DOHH2 (cell line): ENCODE data around the gene MRPL53.

Experiments used
- H3F3A ChIP-seq: fragments of 200-600 bp; sonication (generic), shearing (Covaris generic); 2 replicates; pipeline ENCODE4 v1.6.0; 2016; ENCODE audit warnings: antibody characterized with exemption, mild to moderate bottlenecking; ENCODE audit not compliant: control insufficient read depth, insufficient read depth
- H3K27ac ChIP-seq: fragments of 200-600 bp; sonication (generic); 2 replicates; pipeline ENCODE4 v1.5.1; 2014; ENCODE audit warnings: low read depth, mild to moderate bottlenecking, low read length, moderate library complexity
- H3K27me3 ChIP-seq: fragments of 200-600 bp; sonication (generic); 2 replicates; pipeline ENCODE4 v1.6.1; 2014; ENCODE audit warnings: mild to moderate bottlenecking, low read length, mixed read lengths; ENCODE audit not compliant: control insufficient read depth
- H3K36me3 ChIP-seq: fragments of 200-600 bp; sonication (generic); 2 replicates; pipeline ENCODE4 v1.6.1; 2014; ENCODE audit warnings: mild to moderate bottlenecking, low read length, moderate library complexity, mixed read lengths; ENCODE audit not compliant: control insufficient read depth
- H3K4me1 ChIP-seq: fragments of 200-600 bp; sonication (generic); 2 replicates; pipeline ENCODE4 v1.6.1; 2014; ENCODE audit warnings: mild to moderate bottlenecking, low read length, mixed read lengths; ENCODE audit not compliant: control insufficient read depth
- H3K4me2 ChIP-seq: fragments of 200-600 bp; sonication (generic); 2 replicates; pipeline ENCODE4 v1.6.0; 2014; ENCODE audit warnings: mild to moderate bottlenecking, low read length, moderate library complexity
- H3K4me3 ChIP-seq: fragments of 200-600 bp; sonication (generic); 2 replicates; pipeline ENCODE4 v1.5.1; 2014; ENCODE audit warnings: mild to moderate bottlenecking, low read length, mixed read lengths
- H3K79me2 ChIP-seq: fragments of 200-600 bp; sonication (generic); 2 replicates; pipeline ENCODE4 v1.6.1; 2014; ENCODE audit warnings: mild to moderate bottlenecking, low read length, mixed read lengths; ENCODE audit not compliant: control insufficient read depth
- H3K9me2 ChIP-seq: fragments of 200-600 bp; sonication (generic); replicated peaks from 2 replicates; pipeline ENCODE4 v1.6.1; 2014; ENCODE audit warnings: mild to moderate bottlenecking, low read length, mixed read lengths; ENCODE audit not compliant: control insufficient read depth
- H3K9me3 ChIP-seq: fragments of 200-600 bp; sonication (generic); 2 replicates; pipeline ENCODE4 v1.6.1; 2014; ENCODE audit warnings: antibody characterized with exemption, low read length, mixed read lengths; ENCODE audit not compliant: control insufficient read depth, insufficient read depth
- H4K20me1 ChIP-seq: fragments of 200-600 bp; sonication (generic); 2 replicates; pipeline ENCODE4 v1.6.0; 2014; ENCODE audit warnings: low read depth, mild to moderate bottlenecking, antibody characterized with exemption, low read length, moderate library complexity; ENCODE audit not compliant: control insufficient read depth, insufficient read depth
- EZH2phosphoT487 ChIP-seq: fragments of 200-600 bp; sonication (generic); IDR thresholded peaks from 2 replicates; pipeline ENCODE4 v1.6.1; 2017; ENCODE audit warnings: borderline replicate concordance, mild to moderate bottlenecking, antibody characterized with exemption, low read length, moderate library complexity, mixed read lengths
- TF ChIP-seq, protein P1 (sequence below): fragments of 200-600 bp; sonication (generic); IDR thresholded peaks from one replicate; pipeline ENCODE4 v1.5.1; 2014; ENCODE audit warnings: antibody characterized with exemption, mild to moderate bottlenecking, low read depth, low read length; ENCODE audit not compliant: poor library complexity, severe bottlenecking

The MRPL53 gene

DNA sequence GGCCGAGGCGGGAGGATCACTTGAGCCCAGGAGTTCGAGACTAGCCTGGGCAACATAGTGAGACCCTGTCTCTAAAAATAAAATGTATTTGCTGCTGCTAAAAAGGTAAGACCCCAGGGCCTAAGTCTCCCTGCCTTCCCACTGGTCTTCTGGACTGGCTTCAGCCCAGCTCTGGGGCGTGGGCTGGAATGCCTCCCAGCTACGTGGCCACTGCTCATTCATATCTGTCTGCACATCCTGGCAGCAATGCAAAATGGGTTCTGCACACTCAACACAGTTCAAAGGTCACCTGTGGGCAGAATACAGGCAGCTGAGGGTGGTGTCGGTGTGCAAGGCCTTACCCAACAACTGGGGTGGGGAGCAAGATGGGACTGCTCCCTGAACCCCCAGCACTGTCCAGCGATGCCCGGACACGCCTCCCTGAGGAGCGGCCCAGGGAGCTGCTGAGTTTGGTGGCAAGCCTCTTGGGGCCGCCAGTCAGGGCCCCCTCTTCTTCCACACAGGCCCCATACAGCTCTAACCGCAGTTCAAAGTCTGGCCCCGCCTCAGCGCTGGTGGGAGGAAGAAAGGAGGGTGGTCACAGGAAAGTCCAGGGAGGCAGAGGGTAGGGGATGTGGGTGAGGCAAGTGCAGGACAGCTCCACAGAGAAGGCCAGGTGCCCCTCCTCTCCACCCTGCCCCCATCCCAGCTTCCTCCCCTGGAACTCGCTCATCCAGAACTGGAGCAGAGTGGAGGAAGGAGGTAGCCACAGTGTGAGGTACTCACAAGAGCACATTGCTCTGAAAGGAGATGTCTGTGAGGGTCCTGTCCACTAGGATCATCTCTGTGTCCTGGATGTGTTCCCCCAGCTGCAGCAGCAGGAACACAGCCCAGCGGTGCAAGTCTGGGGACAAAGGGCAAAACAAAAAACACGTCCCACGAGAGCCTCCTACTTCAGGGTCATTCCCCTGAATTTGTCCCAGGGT, 42.7 kb downstream of the MRPL53 start:
- TF ChIP-seq, protein P1, sequence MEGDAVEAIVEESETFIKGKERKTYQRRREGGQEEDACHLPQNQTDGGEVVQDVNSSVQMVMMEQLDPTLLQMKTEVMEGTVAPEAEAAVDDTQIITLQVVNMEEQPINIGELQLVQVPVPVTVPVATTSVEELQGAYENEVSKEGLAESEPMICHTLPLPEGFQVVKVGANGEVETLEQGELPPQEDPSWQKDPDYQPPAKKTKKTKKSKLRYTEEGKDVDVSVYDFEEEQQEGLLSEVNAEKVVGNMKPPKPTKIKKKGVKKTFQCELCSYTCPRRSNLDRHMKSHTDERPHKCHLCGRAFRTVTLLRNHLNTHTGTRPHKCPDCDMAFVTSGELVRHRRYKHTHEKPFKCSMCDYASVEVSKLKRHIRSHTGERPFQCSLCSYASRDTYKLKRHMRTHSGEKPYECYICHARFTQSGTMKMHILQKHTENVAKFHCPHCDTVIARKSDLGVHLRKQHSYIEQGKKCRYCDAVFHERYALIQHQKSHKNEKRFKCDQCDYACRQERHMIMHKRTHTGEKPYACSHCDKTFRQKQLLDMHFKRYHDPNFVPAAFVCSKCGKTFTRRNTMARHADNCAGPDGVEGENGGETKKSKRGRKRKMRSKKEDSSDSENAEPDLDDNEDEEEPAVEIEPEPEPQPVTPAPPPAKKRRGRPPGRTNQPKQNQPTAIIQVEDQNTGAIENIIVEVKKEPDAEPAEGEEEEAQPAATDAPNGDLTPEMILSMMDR: no peak
- TF ChIP-seq EZH2phosphoT487: no peak
- Histone ChIP-seq H4K20me1 (no peaks in the 10 kb centered on the region), H3K27ac (no peak overlapping the region), H3K4me3 (no peak overlapping the region), H3K9me2 (no peaks in the 10 kb centered on the region), H3F3A (peaks cover 4% of the 10 kb centered on the region; the same call in 1 of the 2 replicates), H3K9me3 (no peaks in the 10 kb centered on the region), H3K36me3 (peaks cover 15% of the 10 kb centered on the region), H3K4me2 (no peak overlapping the region), H3K27me3 (no peaks in the 10 kb centered on the region), H3K79me2 (no peaks in the 10 kb centered on the region), H3K4me1 (no peaks in the 10 kb centered on the region)

DNA sequence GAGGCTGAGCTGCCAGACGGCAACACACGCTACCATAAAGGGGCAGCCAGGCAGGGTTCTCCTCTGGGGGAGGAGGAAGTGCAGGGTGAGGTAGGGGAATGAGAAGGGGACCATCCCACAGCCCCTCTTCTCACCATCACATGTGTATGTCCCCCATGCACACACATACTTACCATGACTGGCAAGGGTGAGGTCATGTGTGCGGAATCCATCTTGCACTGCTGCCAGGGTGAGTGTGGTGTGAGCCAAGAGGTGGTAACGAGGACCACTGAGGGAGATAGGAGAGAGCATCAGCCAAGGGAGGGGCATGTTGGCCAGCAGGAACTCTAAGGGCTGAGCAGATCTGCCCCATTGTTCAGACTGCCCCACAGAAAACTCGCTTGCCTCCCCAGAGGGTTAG, 43.8 kb downstream of the MRPL53 start:
- no peak overlapping the region for H3K4me2 ChIP-seq
- no peaks in the 10 kb centered on the region for H4K20me1 ChIP-seq
- no peaks in the 10 kb centered on the region for H3K4me1 ChIP-seq
- H3K4me3 ChIP-seq: no peak overlapping the region
- no peak overlapping the region for H3K27ac ChIP-seq
- no peaks in the 10 kb centered on the region for H3K27me3 ChIP-seq
- H3F3A ChIP-seq: peaks cover 4% of the 10 kb centered on the region; the same call in 1 of the 2 replicates
- H3K9me2 ChIP-seq: no peaks in the 10 kb centered on the region
- H3K9me3 ChIP-seq: no peaks in the 10 kb centered on the region
- TF ChIP-seq, protein P1: no peak
- no peak for TF ChIP-seq EZH2phosphoT487
- peaks cover 21% of the 10 kb centered on the region for H3K36me3 ChIP-seq
- no peaks in the 10 kb centered on the region for H3K79me2 ChIP-seq

DNA sequence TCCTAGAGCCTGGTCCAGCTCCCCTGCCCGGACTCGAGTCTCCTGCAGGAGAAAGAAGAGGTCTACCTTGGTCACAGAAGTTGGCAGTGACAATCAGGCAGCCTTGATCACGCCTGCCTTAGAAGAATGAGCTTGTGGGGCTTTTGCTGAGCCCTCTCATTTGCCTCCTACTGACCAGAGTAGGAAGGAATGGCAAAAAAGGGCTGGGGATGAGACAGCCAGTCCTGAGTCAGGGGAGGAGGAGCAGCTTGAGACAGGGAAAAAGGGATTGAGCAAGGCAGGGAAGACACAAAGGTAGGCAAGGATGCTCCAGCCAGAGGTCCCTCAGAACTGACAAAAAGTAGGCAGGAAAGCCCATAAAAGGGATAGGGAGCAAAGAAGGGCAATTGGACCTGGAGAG, 44.9 kb downstream of the MRPL53 start:
- Histone ChIP-seq H4K20me1 (no peaks in the 10 kb centered on the region), H3F3A (peaks cover 4% of the 10 kb centered on the region; the same call in 1 of the 2 replicates), H3K79me2 (peaks cover 5% of the 10 kb centered on the region; the same call in 1 of the 2 replicates), H3K4me2 (no peak overlapping the region), H3K9me2 (no peaks in the 10 kb centered on the region), H3K27me3 (no peaks in the 10 kb centered on the region), H3K27ac (no peak overlapping the region), H3K9me3 (no peaks in the 10 kb centered on the region), H3K4me1 (peaks cover 8% of the 10 kb centered on the region), H3K36me3 (peaks cover 30% of the 10 kb centered on the region), H3K4me3 (no peak overlapping the region)
- TF ChIP-seq EZH2phosphoT487: no peak
- TF ChIP-seq, protein P1: no peak
